Neuronal stem cell (in vitro differentiated cells): ENCODE measurements around the gene PIK3R1.

Experiments
- DNase-seq: peaks from one replicate; pipeline ENCODE4 v3.0.0-alpha.2; 2013; ENCODE audit warnings: low spot score
- H2AFZ ChIP-seq: one replicate; pipeline ENCODE4 v1.6.1; 2013; ENCODE audit warnings: mild to moderate bottlenecking, low read length, inconsistent platforms
- H2AK5ac ChIP-seq: 2 replicates; pipeline ENCODE4 v1.6.1; 2013; ENCODE audit warnings: low read depth, mild to moderate bottlenecking, inconsistent platforms, low read length, moderate library complexity, mixed read lengths
- H2BK120ac ChIP-seq: 2 replicates; pipeline ENCODE4 v1.6.1; 2013; ENCODE audit warnings: low read depth, mild to moderate bottlenecking, inconsistent platforms, low read length, moderate library complexity, mixed read lengths
- H2BK12ac ChIP-seq: one replicate; pipeline ENCODE4 v1.6.1; 2013; ENCODE audit warnings: low read length, inconsistent platforms
- H2BK15ac ChIP-seq: 2 replicates; pipeline ENCODE4 v1.6.1; 2013; ENCODE audit warnings: mild to moderate bottlenecking, low read length, inconsistent platforms, mixed read lengths
- H2BK5ac ChIP-seq: one replicate; pipeline ENCODE4 v1.6.1; 2013; ENCODE audit warnings: inconsistent platforms, mild to moderate bottlenecking, low read length, moderate library complexity
- H3K14ac ChIP-seq: one replicate; pipeline ENCODE4 v1.6.1; 2013; ENCODE audit warnings: low read length, inconsistent platforms
- H3K18ac ChIP-seq: 2 replicates; pipeline ENCODE4 v1.6.1; 2013; ENCODE audit warnings: low read length, inconsistent platforms
- H3K23ac ChIP-seq: 2 replicates; pipeline ENCODE4 v1.6.1; 2013; ENCODE audit warnings: low read depth, mild to moderate bottlenecking, mixed read lengths, low read length, inconsistent platforms; ENCODE audit not compliant: poor library complexity
- H3K27ac ChIP-seq: replicated peaks from 3 replicates; pipeline ENCODE4 v1.5.1; 2013; ENCODE audit warnings: low read length, inconsistent platforms
- H3K27me3 ChIP-seq, 3 experiments: 2 replicates each; pipeline ENCODE4 v1.6.1; 2013; ENCODE audit warnings: low read length in 3 of 3, mild to moderate bottlenecking in 2 of 3, inconsistent platforms in 1 of 3, low read depth in 1 of 3, mixed read lengths in 1 of 3, moderate library complexity in 1 of 3; ENCODE audit not compliant: control insufficient read depth in 3 of 3, insufficient read depth in 3 of 3
- H3K36me3 ChIP-seq, 2 donors: replicated peaks in 1 of 2; 2 replicates each; pipeline ENCODE4 v1.6.1; 2013; ENCODE audit warnings: low read length in 2 of 2; ENCODE audit not compliant: control insufficient read depth in 2 of 2, insufficient read depth in 2 of 2
- H3K4ac ChIP-seq: 2 replicates; pipeline ENCODE4 v1.6.1; 2013; ENCODE audit warnings: inconsistent platforms, mild to moderate bottlenecking, low read length, moderate library complexity
- H3K4me1 ChIP-seq, 2 donors: 1 replicate in 1 of 2; 2 replicates in 1 of 2; pipeline ENCODE4 v1.6.1; 2013; ENCODE audit warnings: low read length in 2 of 2, low read depth in 1 of 2; ENCODE audit not compliant: control insufficient read depth in 2 of 2, insufficient read depth in 1 of 2
- H3K4me2 ChIP-seq: one replicate; pipeline ENCODE4 v1.6.1; 2013; ENCODE audit warnings: mild to moderate bottlenecking, low read length, inconsistent platforms; ENCODE audit not compliant: insufficient read depth, poor library complexity, severe bottlenecking
- H3K4me3 ChIP-seq, 2 donors: 2 replicates each; pipeline ENCODE4 v1.5.1; 2013; ENCODE audit warnings: low read length in 2 of 2, mild to moderate bottlenecking in 2 of 2, inconsistent platforms in 1 of 2, moderate library complexity in 1 of 2
- H3K79me1 ChIP-seq: one replicate; pipeline ENCODE4 v1.6.1; 2013; ENCODE audit warnings: low read depth, mild to moderate bottlenecking, inconsistent platforms, low read length, moderate library complexity
- H3K9ac ChIP-seq: one replicate; pipeline ENCODE4 v1.6.1; 2013; ENCODE audit warnings: mild to moderate bottlenecking, low read depth, low read length, inconsistent platforms; ENCODE audit not compliant: poor library complexity
- H3K9me3 ChIP-seq, 2 donors: replicated peaks in 1 of 2; 2 replicates each; pipeline versions ENCODE3 to v1.6.1; 2013; ENCODE audit warnings: low read length in 2 of 2, mild to moderate bottlenecking in 2 of 2, inconsistent platforms in 1 of 2, low read depth in 1 of 2, mixed read lengths in 1 of 2, moderate library complexity in 1 of 2; ENCODE audit not compliant: control insufficient read depth in 2 of 2, insufficient read depth in 1 of 2
- H4K8ac ChIP-seq: one replicate; pipeline ENCODE4 v1.6.1; 2013; ENCODE audit warnings: low read depth, mild to moderate bottlenecking, inconsistent platforms, low read length, moderate library complexity
- H4K91ac ChIP-seq: one replicate; pipeline ENCODE4 v1.6.1; 2013; ENCODE audit warnings: low read length, low read depth, mild to moderate bottlenecking, inconsistent platforms; ENCODE audit not compliant: poor library complexity
- WGBS, 2 donors: extraction: QIAGEN DNeasy Blood & Tissue Kit; methylation state at CpG; one replicate each; pipeline ENCODE4 v1.1.7; 2013; ENCODE audit warnings: missing lambda C conversion rate in 2 of 2, mixed read lengths in 1 of 2; ENCODE audit not compliant: insufficient read length in 2 of 2, insufficient replicate concordance in 1 of 2; ENCODE audit errors: extremely low coverage in 2 of 2; 5-methylcytosine and 5-hydroxymethylcytosine counted together

The PIK3R1 gene

DNA sequence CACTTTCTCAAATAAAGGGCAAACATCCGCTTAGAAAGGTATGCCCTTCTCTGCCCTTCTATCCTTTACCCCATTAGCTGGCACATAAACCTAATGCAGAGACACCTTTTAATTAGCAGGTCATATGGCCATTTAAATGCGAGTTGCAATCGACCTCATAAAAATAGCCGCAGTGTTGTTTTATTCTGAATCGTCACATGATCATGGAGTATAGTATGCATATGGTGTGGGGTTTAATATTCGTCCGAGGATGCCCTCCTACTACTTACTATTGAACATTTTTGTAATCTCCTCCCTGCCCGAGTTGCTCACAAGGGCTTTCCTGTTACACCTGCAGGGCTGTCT lies 72.0 kb downstream of the PIK3R1 start:
- DNase-seq = no peak
- no CpG with 5 or more reads among the region's 8 CpGs for WGBS, 2 donors
- Histone ChIP-seq H2BK12ac (no peak overlapping the region), H3K27ac (no peak overlapping the region), H3K18ac (no peak overlapping the region), H3K14ac (no peak overlapping the region), H2AK5ac (no peak overlapping the region), H2BK120ac (no peak overlapping the region), H3K4me1 (peaks cover 6 to 18% of the 10 kb centered on the region in 2 donors), H3K79me1 (no peaks in the 10 kb centered on the region), H4K8ac (no peak overlapping the region), H4K91ac (no peak overlapping the region), H3K27me3 (no peaks in the 10 kb centered on the region), H2AFZ (peak overlapping the region; percentile 93), H3K9ac (peak overlapping the region; percentile 2), H3K36me3 (peaks cover 3 to 32% of the 10 kb centered on the region in 2 donors), H3K4ac (no peak overlapping the region), H3K4me2 (peak overlapping the region; percentile 65), H2BK15ac (no peak overlapping the region), H3K9me3 (no peaks in the 10 kb centered on the region), H3K4me3 (peak overlapping the region in 1 of 2 donors; percentile 60), H2BK5ac (no peak overlapping the region), H3K23ac (no peak overlapping the region)

DNA sequence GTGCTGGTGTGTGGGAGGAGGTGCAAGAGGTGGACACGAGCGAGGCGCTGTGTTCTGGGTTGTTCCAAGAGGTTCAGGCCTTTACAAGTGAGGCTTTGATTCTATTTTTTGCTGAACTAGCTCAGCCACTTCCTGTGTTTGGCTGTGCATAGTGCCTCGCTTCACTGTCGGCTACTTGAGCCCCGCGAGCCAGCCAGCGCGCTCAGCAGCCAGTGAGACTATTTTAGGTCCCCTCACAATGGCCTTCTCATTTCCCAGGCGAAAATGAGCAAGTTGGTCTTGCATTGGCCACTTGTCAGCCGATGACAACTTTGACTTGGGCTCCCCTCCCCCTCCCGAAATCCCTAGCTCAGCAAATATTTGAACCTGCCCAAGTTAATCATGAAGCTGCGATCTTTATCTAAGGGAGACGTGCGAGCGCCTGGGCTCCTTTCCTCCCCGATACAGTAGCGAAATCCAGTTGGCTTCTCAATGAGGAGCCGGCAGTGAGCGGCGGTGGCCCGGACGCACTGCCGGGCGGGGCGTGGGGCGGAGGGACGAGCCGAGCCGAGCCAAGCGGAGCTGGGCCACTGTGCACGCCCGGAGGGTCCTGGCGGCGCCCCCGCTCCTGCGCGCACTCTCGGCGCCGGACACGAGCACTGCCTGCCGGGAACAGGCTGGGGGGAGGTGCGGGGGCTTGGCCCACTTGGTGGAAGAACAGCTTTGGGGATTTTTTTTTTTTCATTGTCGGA lies 72.6 kb downstream of the PIK3R1 start:
- H2BK12ac ChIP-seq = no peak overlapping the region
- H3K4me3 ChIP-seq = peak overlapping the region; percentile 60 to 83
- H2AK5ac ChIP-seq = no peak overlapping the region
- peaks cover 6 to 18% of the 10 kb centered on the region in 2 donors for H3K4me1 ChIP-seq
- peak; percentile 48 for DNase-seq
- no peak overlapping the region for H2BK5ac ChIP-seq
- no peak overlapping the region for H3K4ac ChIP-seq
- no peaks in the 10 kb centered on the region for H3K27me3 ChIP-seq
- peaks cover 3 to 32% of the 10 kb centered on the region in 2 donors for H3K36me3 ChIP-seq
- peak overlapping the region; percentile 65 for H3K4me2 ChIP-seq
- WGBS, 2 donors = no CpG with 5 or more reads among the region's 45 CpGs
- no peak overlapping the region for H3K14ac ChIP-seq
- no peak overlapping the region for H2BK120ac ChIP-seq
- peak overlapping the region; percentile 82 for H3K9ac ChIP-seq
- H4K91ac ChIP-seq = no peak overlapping the region
- no peaks in the 10 kb centered on the region for H3K9me3 ChIP-seq
- no peak overlapping the region for H4K8ac ChIP-seq
- no peak overlapping the region for H3K23ac ChIP-seq
- peak overlapping the region; percentile 93 for H3K18ac ChIP-seq
- H3K79me1 ChIP-seq = no peaks in the 10 kb centered on the region
- no peak overlapping the region for H2BK15ac ChIP-seq
- H3K27ac ChIP-seq = no peak overlapping the region
- peak overlapping the region; percentile 93 for H2AFZ ChIP-seq

DNA sequence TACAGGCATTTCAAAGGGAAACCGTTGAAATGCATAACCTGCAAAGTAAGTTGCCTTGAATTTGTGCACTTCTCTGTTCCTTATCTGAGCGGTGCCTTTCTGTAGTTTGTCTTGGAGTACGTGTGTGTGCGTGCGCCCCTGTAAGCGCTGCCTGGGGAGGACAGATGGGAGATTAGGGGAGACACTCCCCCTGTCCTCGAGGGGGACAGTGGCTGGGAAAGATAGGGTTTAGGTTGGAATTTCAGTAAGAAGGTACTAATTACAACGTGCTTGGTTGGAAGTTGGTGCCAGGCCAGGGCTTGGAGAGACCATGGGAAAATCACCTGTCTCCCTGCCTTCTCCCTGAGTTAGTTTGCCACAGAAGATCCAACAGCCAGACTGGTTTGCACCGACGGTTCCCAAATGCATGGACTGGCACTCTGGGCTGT lies 73.2 kb downstream of the PIK3R1 start:
- peaks cover 6 to 18% of the 10 kb centered on the region in 2 donors for H3K4me1 ChIP-seq
- no peak overlapping the region for H2BK5ac ChIP-seq
- H4K91ac ChIP-seq = no peak overlapping the region
- no peak overlapping the region for H2BK15ac ChIP-seq
- no peak for DNase-seq
- H3K4me3 ChIP-seq = peak overlapping the region; percentile 60 to 83
- H3K36me3 ChIP-seq = peaks cover 3 to 32% of the 10 kb centered on the region in 2 donors
- H3K4me2 ChIP-seq = peak overlapping the region; percentile 65
- peak overlapping the region; percentile 93 for H2AFZ ChIP-seq
- no peaks in the 10 kb centered on the region for H3K79me1 ChIP-seq
- H2BK12ac ChIP-seq = no peak overlapping the region
- no peak overlapping the region for H3K14ac ChIP-seq
- H2AK5ac ChIP-seq = no peak overlapping the region
- no peak overlapping the region for H2BK120ac ChIP-seq
- no CpG with 5 or more reads among the region's 10 CpGs for WGBS, 2 donors
- H4K8ac ChIP-seq = no peak overlapping the region
- H3K9ac ChIP-seq = peak overlapping the region; percentile 75
- H3K4ac ChIP-seq = no peak overlapping the region
- H3K18ac ChIP-seq = peak overlapping the region; percentile 20
- no peaks in the 10 kb centered on the region for H3K9me3 ChIP-seq
- H3K27me3 ChIP-seq = no peaks in the 10 kb centered on the region
- H3K23ac ChIP-seq = no peak overlapping the region
- H3K27ac ChIP-seq = no peak overlapping the region

- Histone ChIP-seq H3K18ac (no peak overlapping the region), H3K9ac (no peak overlapping the region), H3K9me3 (no peaks in the 10 kb centered on the region), H3K36me3 (peaks cover 0 to 32% of the 10 kb centered on the region in 2 donors), H3K27me3 (no peaks in the 10 kb centered on the region), H3K79me1 (no peaks in the 10 kb centered on the region), H3K4me2 (no peak overlapping the region), H4K91ac (no peak overlapping the region), H3K23ac (no peak overlapping the region), H3K4me3 (no peak overlapping the region), H2BK12ac (no peak overlapping the region), H3K4me1 (peaks cover 6 to 18% of the 10 kb centered on the region in 2 donors), H2AK5ac (no peak overlapping the region), H2BK120ac (no peak overlapping the region), H4K8ac (no peak overlapping the region), H2BK5ac (no peak overlapping the region), H3K27ac (no peak overlapping the region), H2BK15ac (no peak overlapping the region), H2AFZ (no peak overlapping the region), H3K4ac (no peak overlapping the region), H3K14ac (no peak overlapping the region)
- no CpG with 5 or more reads among the region's 4 CpGs for WGBS, 2 donors
- no peak for DNase-seq
Observed at GRCh38 chr5:68289498-68289897, 73.9 kb downstream of the PIK3R1 start.
